Endometrium (tissue), 2 donors: ENCODE results near the gene PPFIA1.

Experiments
- FAIRE-seq: peaks from 2 replicates; lab custom pipeline; 2012; peaks lifted over from hg19 to GRCh38; lab: Jason Lieb, UNC
- donor health status: control.
- donor health status: control.

Gene PPFIA1

GRCh38 chr11:70415642-70416395, 145.3 kb downstream of the PPFIA1 start:
- no peak for FAIRE-seq

- FAIRE-seq, result no peak
Measured at GRCh38 chr11:70416881-70417280, 146.4 kb downstream of the PPFIA1 start.

- FAIRE-seq, result no peak
Measured at GRCh38 chr11:70418130-70418529, 147.6 kb downstream of the PPFIA1 start.

GRCh38 chr11:70419307-70420007, 149.0 kb downstream of the PPFIA1 start:
- FAIRE-seq, result no peak

- no peak for FAIRE-seq
Measured at GRCh38 chr11:70420008-70420464, 149.5 kb downstream of the PPFIA1 start.

GRCh38 chr11:70420496-70420895, 150.0 kb downstream of the PPFIA1 start:
- FAIRE-seq, result no peak

GRCh38 chr11:70421123-70421522, 150.6 kb downstream of the PPFIA1 start:
- no peak for FAIRE-seq

GRCh38 chr11:70422692-70423522, 152.4 kb downstream of the PPFIA1 start:
- no peak for FAIRE-seq

GRCh38 chr11:70423523-70424505, 153.3 kb downstream of the PPFIA1 start:
- no peak for FAIRE-seq

- FAIRE-seq, result no peak
Measured at GRCh38 chr11:70424765-70425344, 154.4 kb downstream of the PPFIA1 start.

- FAIRE-seq, result no peak
Measured at GRCh38 chr11:70427436-70427835, 156.9 kb downstream of the PPFIA1 start.

GRCh38 chr11:70428701-70429427, 158.4 kb downstream of the PPFIA1 start:
- no peak for FAIRE-seq

GRCh38 chr11:70429428-70429705, 158.9 kb downstream of the PPFIA1 start:
- no peak for FAIRE-seq

GRCh38 chr11:70429724-70430521, 159.4 kb downstream of the PPFIA1 start:
- no peak for FAIRE-seq

- FAIRE-seq, result no peak
Measured at GRCh38 chr11:70430671-70431574, 160.4 kb downstream of the PPFIA1 start.

- FAIRE-seq, result no peak
Measured at GRCh38 chr11:70431611-70432010, 161.1 kb downstream of the PPFIA1 start.

GRCh38 chr11:70432065-70432464, 161.6 kb downstream of the PPFIA1 start:
- FAIRE-seq, result no peak

- FAIRE-seq, result no peak
Measured at GRCh38 chr11:70432580-70432979, 162.1 kb downstream of the PPFIA1 start.

GRCh38 chr11:70433038-70433437, 162.5 kb downstream of the PPFIA1 start:
- no peak for FAIRE-seq
